ENCODE data around the gene PGAM2. TPM values are rescaled to one million over a fixed set of nuclear protein-coding genes. Genes with fewer than 3 reads are reported as not detected.
A peak's percentile ranks its signal among the peaks of the same experiment; 100 is the strongest.

The PGAM2 gene
- total and polyA plus RNA-seq, 2 donors, result 5.7 to 31.0 TPM

GRCh38 chr7:44073664-44074348 lies 8.4 kb upstream of the PGAM2 start:
- peaks cover 62 to 72% of the 10 kb centered on the region in 2 donors for H3K36me3 ChIP-seq (ENCODE audit: control insufficient read depth in 2 of 2, insufficient read depth in 2 of 2, low read length in 1 of 2)
- no peaks in the 10 kb centered on the region for H3K27me3 ChIP-seq (ENCODE audit: control insufficient read depth in 2 of 2, insufficient read depth in 1 of 2, low read length in 1 of 2)
- no peak overlapping the region for H3K4me3 ChIP-seq (ENCODE audit: low read length in 2 of 2)
- peaks cover 10 to 49% of the 10 kb centered on the region in 2 donors for H3K4me1 ChIP-seq (ENCODE audit: control insufficient read depth in 2 of 2, insufficient read depth in 2 of 2, low read length in 2 of 2)
- WGBS, result 82% methylated on average over 26 of the region's 26 CpGs
- DNase-seq (ENCODE audit: low read depth in 6 of 9, low spot score in 9 of 9), result peak in 2 of 9 donors; percentile 50 to 57
- no peaks in the 10 kb centered on the region for H3K9me3 ChIP-seq (ENCODE audit: control insufficient read depth in 2 of 2, insufficient read depth in 1 of 2, low read length in 1 of 2)
- peak overlapping the region; percentile 37 to 55 for H3K27ac ChIP-seq (ENCODE audit: low read depth in 1 of 2, low read length in 1 of 2)

GRCh38 chr7:44072364-44073231 lies 7.2 kb upstream of the PGAM2 start:
- H3K4me1 ChIP-seq (ENCODE audit: control insufficient read depth in 2 of 2, insufficient read depth in 2 of 2, low read length in 2 of 2), result peaks cover 8 to 37% of the 10 kb centered on the region in 2 donors

DNA sequence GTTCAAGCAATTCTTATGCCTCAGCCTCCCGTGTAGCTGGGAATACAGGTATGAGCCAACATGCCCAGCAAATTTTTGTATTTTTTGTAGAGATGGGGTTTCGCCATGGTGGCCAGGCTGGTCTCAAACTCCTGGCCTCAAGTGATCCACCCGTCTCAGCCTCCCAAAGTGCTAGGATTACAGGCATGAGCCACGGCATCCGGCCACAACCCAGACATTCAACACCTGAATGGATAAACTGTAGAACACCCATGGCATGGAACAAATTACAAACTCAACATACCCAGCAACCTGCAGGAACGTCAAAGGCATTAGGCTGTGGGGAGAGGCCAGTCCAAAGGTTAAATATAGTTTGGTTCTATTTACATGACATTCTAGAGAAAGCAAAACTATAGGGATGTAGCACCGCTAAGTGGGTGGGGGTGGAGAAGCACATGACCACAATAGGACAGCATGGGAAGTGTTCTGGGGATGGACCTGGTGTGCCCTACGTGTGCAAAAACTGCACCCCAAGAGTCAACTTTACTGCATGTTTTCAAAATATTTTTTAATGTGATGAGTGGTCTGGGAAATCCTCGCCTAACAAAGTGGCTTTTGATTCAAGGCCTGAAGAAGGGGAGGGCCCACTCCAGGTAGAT lies 6.5 kb upstream of the PGAM2 start:
- H3K4me3 ChIP-seq (ENCODE audit: low read length in 2 of 2), result no peak overlapping the region
- H3K27ac ChIP-seq (ENCODE audit: low read depth in 1 of 2, low read length in 1 of 2), result no peak overlapping the region
- no peaks in the 10 kb centered on the region for H3K27me3 ChIP-seq (ENCODE audit: control insufficient read depth in 2 of 2, insufficient read depth in 1 of 2, low read length in 1 of 2)
- H3K36me3 ChIP-seq (ENCODE audit: control insufficient read depth in 2 of 2, insufficient read depth in 2 of 2, low read length in 1 of 2), result peaks cover 42 to 53% of the 10 kb centered on the region in 2 donors
- H3K9me3 ChIP-seq (ENCODE audit: control insufficient read depth in 2 of 2, insufficient read depth in 1 of 2, low read length in 1 of 2), result no peaks in the 10 kb centered on the region
- 94% methylated on average over 9 of the region's 9 CpGs for WGBS
- H3K4me1 ChIP-seq (ENCODE audit: control insufficient read depth in 2 of 2, insufficient read depth in 2 of 2, low read length in 2 of 2), result peaks cover 8 to 35% of the 10 kb centered on the region in 2 donors
- DNase-seq (ENCODE audit: low read depth in 6 of 9, low spot score in 9 of 9), result no peak

More at GRCh38 chr7:44072364-44073231, 7.2 kb upstream of the PGAM2 start:
- peak in 4 of 9 donors; percentile 54 to 75 (median 63) for DNase-seq (ENCODE audit: low read depth in 6 of 9, low spot score in 9 of 9)
- WGBS, result 84% methylated on average over 12 of the region's 12 CpGs
- Histone ChIP-seq H3K36me3 (ENCODE audit: control insufficient read depth in 2 of 2, insufficient read depth in 2 of 2, low read length in 1 of 2) (peaks cover 50 to 60% of the 10 kb centered on the region in 2 donors), H3K9me3 (ENCODE audit: control insufficient read depth in 2 of 2, insufficient read depth in 1 of 2, low read length in 1 of 2) (no peaks in the 10 kb centered on the region), H3K4me3 (ENCODE audit: low read length in 2 of 2) (no peak overlapping the region), H3K27me3 (ENCODE audit: control insufficient read depth in 2 of 2, insufficient read depth in 1 of 2, low read length in 1 of 2) (no peaks in the 10 kb centered on the region), H3K27ac (ENCODE audit: low read depth in 1 of 2, low read length in 1 of 2) (peak overlapping the region in 1 of 2 donors; percentile 55)

GRCh38 chr7:44068054-44068453 lies 2.7 kb upstream of the PGAM2 start:
- 93% methylated on average over 7 of the region's 7 CpGs for WGBS
- no peak for DNase-seq (ENCODE audit: low read depth in 6 of 9, low spot score in 9 of 9)
- peaks cover 11 to 51% of the 10 kb centered on the region in 2 donors for H3K4me1 ChIP-seq (ENCODE audit: control insufficient read depth in 2 of 2, insufficient read depth in 2 of 2, low read length in 2 of 2)
- H3K27me3 ChIP-seq (ENCODE audit: control insufficient read depth in 2 of 2, insufficient read depth in 1 of 2, low read length in 1 of 2), result peaks cover 0 to 26% of the 10 kb centered on the region in 2 donors
- no peaks in the 10 kb centered on the region for H3K9me3 ChIP-seq (ENCODE audit: control insufficient read depth in 2 of 2, insufficient read depth in 1 of 2, low read length in 1 of 2)
- H3K4me3 ChIP-seq (ENCODE audit: low read length in 2 of 2), result no peak overlapping the region
- H3K36me3 ChIP-seq (ENCODE audit: control insufficient read depth in 2 of 2, insufficient read depth in 2 of 2, low read length in 1 of 2), result peaks cover 9 to 18% of the 10 kb centered on the region in 2 donors
- no peak overlapping the region for H3K27ac ChIP-seq (ENCODE audit: low read depth in 1 of 2, low read length in 1 of 2)

DNA sequence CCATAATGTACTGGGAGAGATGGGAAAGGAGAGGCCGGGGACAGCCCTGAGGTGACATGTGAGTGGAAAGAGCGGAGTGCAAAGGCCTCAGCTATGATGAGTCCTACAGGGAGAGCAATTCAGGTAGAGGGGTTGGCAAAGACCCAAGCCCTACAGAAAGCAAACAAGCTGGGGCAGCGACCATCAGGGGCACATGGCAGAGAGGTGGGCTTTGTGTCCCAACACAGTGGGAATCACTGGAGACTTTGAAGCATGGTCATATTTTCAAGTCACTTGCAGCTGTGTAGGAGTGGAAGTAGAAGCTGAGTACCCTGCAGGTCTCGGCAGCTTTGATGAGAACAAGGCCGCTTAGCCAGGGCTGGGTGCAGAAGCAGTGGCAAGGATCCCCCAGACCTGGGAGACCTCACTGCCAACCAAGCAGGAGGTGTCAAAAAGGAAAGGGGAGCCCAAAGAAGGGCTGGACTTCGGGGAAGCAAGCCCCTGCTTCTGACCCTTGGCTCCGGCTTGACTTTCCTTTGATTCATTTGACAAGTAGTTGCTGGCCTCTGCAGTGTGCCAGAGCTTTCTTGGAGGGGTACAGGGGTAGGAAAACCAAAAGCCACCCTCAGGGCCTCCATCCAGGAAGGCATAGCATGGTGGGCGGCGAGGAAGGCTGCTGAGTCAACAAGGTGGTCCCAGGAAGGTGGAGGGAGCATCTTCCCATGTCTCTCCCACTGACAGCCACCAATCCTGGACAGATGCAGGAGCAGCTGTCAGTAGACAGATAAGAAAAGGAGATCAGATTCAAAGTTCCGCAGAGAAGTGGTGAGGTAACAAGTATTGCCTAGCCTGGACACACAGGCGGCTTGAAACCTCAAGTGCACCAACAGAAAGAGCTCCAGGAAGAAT lies 1.9 kb upstream of the PGAM2 start:
- Histone ChIP-seq H3K4me1 (ENCODE audit: control insufficient read depth in 2 of 2, insufficient read depth in 2 of 2, low read length in 2 of 2) (peaks cover 7 to 43% of the 10 kb centered on the region in 2 donors), H3K27me3 (ENCODE audit: control insufficient read depth in 2 of 2, insufficient read depth in 1 of 2, low read length in 1 of 2) (peaks cover 0 to 26% of the 10 kb centered on the region in 2 donors), H3K27ac (ENCODE audit: low read depth in 1 of 2, low read length in 1 of 2) (no peak overlapping the region), H3K36me3 (ENCODE audit: control insufficient read depth in 2 of 2, insufficient read depth in 2 of 2, low read length in 1 of 2) (peaks cover 8 to 13% of the 10 kb centered on the region in 2 donors), H3K4me3 (ENCODE audit: low read length in 2 of 2) (no peak overlapping the region), H3K9me3 (ENCODE audit: control insufficient read depth in 2 of 2, insufficient read depth in 1 of 2, low read length in 1 of 2) (no peaks in the 10 kb centered on the region)
- 95% methylated on average over 11 of the region's 11 CpGs for WGBS
- no peak for DNase-seq (ENCODE audit: low read depth in 6 of 9, low spot score in 9 of 9)

- peaks cover 13% of the 10 kb centered on the region in 2 donors for H3K36me3 ChIP-seq (ENCODE audit: control insufficient read depth in 2 of 2, insufficient read depth in 2 of 2, low read length in 1 of 2)
- no peak for DNase-seq (ENCODE audit: low read depth in 6 of 9, low spot score in 9 of 9)
- H3K4me1 ChIP-seq (ENCODE audit: control insufficient read depth in 2 of 2, insufficient read depth in 2 of 2, low read length in 2 of 2), result peaks cover 5 to 37% of the 10 kb centered on the region in 2 donors
- H3K27me3 ChIP-seq (ENCODE audit: control insufficient read depth in 2 of 2, insufficient read depth in 1 of 2, low read length in 1 of 2), result peaks cover 0 to 26% of the 10 kb centered on the region in 2 donors
- no peaks in the 10 kb centered on the region for H3K9me3 ChIP-seq (ENCODE audit: control insufficient read depth in 2 of 2, insufficient read depth in 1 of 2, low read length in 1 of 2)
- no peak overlapping the region for H3K27ac ChIP-seq (ENCODE audit: low read depth in 1 of 2, low read length in 1 of 2)
- WGBS, result 77% methylated on average over 7 of the region's 7 CpGs
- H3K4me3 ChIP-seq (ENCODE audit: low read length in 2 of 2), result no peak overlapping the region
These were observed 1.2 kb upstream of the PGAM2 start for GRCh38 chr7:44066494-44067063.

- Histone ChIP-seq H3K27me3 (ENCODE audit: control insufficient read depth in 2 of 2, insufficient read depth in 1 of 2, low read length in 1 of 2) (peaks cover 0 to 26% of the 10 kb centered on the region in 2 donors), H3K27ac (ENCODE audit: low read depth in 1 of 2, low read length in 1 of 2) (no peak overlapping the region), H3K9me3 (ENCODE audit: control insufficient read depth in 2 of 2, insufficient read depth in 1 of 2, low read length in 1 of 2) (no peaks in the 10 kb centered on the region), H3K36me3 (ENCODE audit: control insufficient read depth in 2 of 2, insufficient read depth in 2 of 2, low read length in 1 of 2) (peaks cover 13 to 18% of the 10 kb centered on the region in 2 donors), H3K4me1 (ENCODE audit: control insufficient read depth in 2 of 2, insufficient read depth in 2 of 2, low read length in 2 of 2) (peaks cover 5 to 35% of the 10 kb centered on the region in 2 donors), H3K4me3 (ENCODE audit: low read length in 2 of 2) (no peak overlapping the region)
- WGBS, result 45% methylated on average over 6 of the region's 6 CpGs
- no peak for DNase-seq (ENCODE audit: low read depth in 6 of 9, low spot score in 9 of 9)
These were observed 719 bp upstream of the PGAM2 start for GRCh38 chr7:44066111-44066460.

GRCh38 chr7:44064791-44065430 lies 456 bp downstream of the PGAM2 start:
- no peak overlapping the region for H3K27ac ChIP-seq (ENCODE audit: low read depth in 1 of 2, low read length in 1 of 2)
- no peak overlapping the region for H3K4me3 ChIP-seq (ENCODE audit: low read length in 2 of 2)
- peaks cover 25 to 30% of the 10 kb centered on the region in 2 donors for H3K36me3 ChIP-seq (ENCODE audit: control insufficient read depth in 2 of 2, insufficient read depth in 2 of 2, low read length in 1 of 2)
- no peaks in the 10 kb centered on the region for H3K9me3 ChIP-seq (ENCODE audit: control insufficient read depth in 2 of 2, insufficient read depth in 1 of 2, low read length in 1 of 2)
- no peak for DNase-seq (ENCODE audit: low read depth in 6 of 9, low spot score in 9 of 9)
- peaks cover 0 to 26% of the 10 kb centered on the region in 2 donors for H3K27me3 ChIP-seq (ENCODE audit: control insufficient read depth in 2 of 2, insufficient read depth in 1 of 2, low read length in 1 of 2)
- WGBS, result 62% methylated on average over 33 of the region's 33 CpGs
- H3K4me1 ChIP-seq (ENCODE audit: control insufficient read depth in 2 of 2, insufficient read depth in 2 of 2, low read length in 2 of 2), result peaks cover 5 to 34% of the 10 kb centered on the region in 2 donors
